ENCODE data around the gene EPB42.

Gene EPB42

GRCh38 chr15:43250785-43251184 lies 30.0 kb upstream of the EPB42 start:
- H3K9ac ChIP-seq = no peak overlapping the region
- no peak overlapping the region for H2AFZ ChIP-seq
- TF ChIP-seq CTCF (IDR thresholded peaks at IDR 0.05) = no peak
- no peaks in the 10 kb centered on the region for H3K9me3 ChIP-seq (ENCODE audit: control insufficient read depth, low read length)
- H3K4me3 ChIP-seq (ENCODE audit: low read depth, low read length) = no peak overlapping the region
- no peak overlapping the region for H3K4me2 ChIP-seq (ENCODE audit: low read length)
- no peaks in the 10 kb centered on the region for H3K4me1 ChIP-seq
- H3K27me3 ChIP-seq (ENCODE audit: control insufficient read depth, insufficient read depth, low read length) = no peaks in the 10 kb centered on the region
- H3K36me3 ChIP-seq (ENCODE audit: control insufficient read depth, insufficient read depth, low read length) = no peaks in the 10 kb centered on the region
- H3K79me2 ChIP-seq = no peaks in the 10 kb centered on the region
- H3K27ac ChIP-seq = no peak overlapping the region

- Histone ChIP-seq H3K4me2 (ENCODE audit: low read length) (no peak overlapping the region), H3K27ac (no peak overlapping the region), H3K4me3 (ENCODE audit: low read depth, low read length) (no peak overlapping the region), H3K36me3 (ENCODE audit: control insufficient read depth, insufficient read depth, low read length) (no peaks in the 10 kb centered on the region), H3K4me1 (no peaks in the 10 kb centered on the region), H3K9ac (no peak overlapping the region), H3K9me3 (ENCODE audit: control insufficient read depth, low read length) (no peaks in the 10 kb centered on the region), H3K79me2 (no peaks in the 10 kb centered on the region), H3K27me3 (ENCODE audit: control insufficient read depth, insufficient read depth, low read length) (no peaks in the 10 kb centered on the region), H2AFZ (no peak overlapping the region)
- TF ChIP-seq CTCF (IDR thresholded peaks at IDR 0.05) = no peak
Observed at GRCh38 chr15:43249699-43250203, 28.9 kb upstream of the EPB42 start.

GRCh38 chr15:43249236-43249635 lies 28.4 kb upstream of the EPB42 start:
- no peak overlapping the region for H3K4me2 ChIP-seq (ENCODE audit: low read length)
- H3K4me1 ChIP-seq = no peaks in the 10 kb centered on the region
- no peaks in the 10 kb centered on the region for H3K79me2 ChIP-seq
- no peaks in the 10 kb centered on the region for H3K27me3 ChIP-seq (ENCODE audit: control insufficient read depth, insufficient read depth, low read length)
- no peaks in the 10 kb centered on the region for H3K9me3 ChIP-seq (ENCODE audit: control insufficient read depth, low read length)
- no peak overlapping the region for H3K9ac ChIP-seq
- H3K4me3 ChIP-seq (ENCODE audit: low read depth, low read length) = no peak overlapping the region
- H3K36me3 ChIP-seq (ENCODE audit: control insufficient read depth, insufficient read depth, low read length) = no peaks in the 10 kb centered on the region
- H3K27ac ChIP-seq = no peak overlapping the region
- no peak overlapping the region for H2AFZ ChIP-seq
- TF ChIP-seq CTCF (IDR thresholded peaks at IDR 0.05) = no peak

GRCh38 chr15:43246261-43246774 lies 25.5 kb upstream of the EPB42 start:
- no peak overlapping the region for H3K4me2 ChIP-seq (ENCODE audit: low read length)
- H3K9ac ChIP-seq = no peak overlapping the region

More at GRCh38 chr15:43246261-43246774, 25.5 kb upstream of the EPB42 start:
- no peaks in the 10 kb centered on the region for H3K9me3 ChIP-seq (ENCODE audit: control insufficient read depth, low read length)
- H3K27ac ChIP-seq = no peak overlapping the region
- no peak overlapping the region for H3K4me3 ChIP-seq (ENCODE audit: low read depth, low read length)
- no peaks in the 10 kb centered on the region for H3K4me1 ChIP-seq
- no peak overlapping the region for H2AFZ ChIP-seq
- H3K27me3 ChIP-seq (ENCODE audit: control insufficient read depth, insufficient read depth, low read length) = no peaks in the 10 kb centered on the region
- H3K79me2 ChIP-seq = no peaks in the 10 kb centered on the region
- no peak for TF ChIP-seq CTCF (IDR thresholded peaks at IDR 0.05)
- H3K36me3 ChIP-seq (ENCODE audit: control insufficient read depth, insufficient read depth, low read length) = no peaks in the 10 kb centered on the region

Measured in parathyroid adenoma (tissue), 2 donors.